HG02623 (cell line): Measurements from ENCODE around the gene COL5A1.

Experiments
- ATAC-seq: cut with Tn5 transposase; IDR thresholded peaks from one replicate; pipeline ENCODE4 v1.9.1; 2021; ENCODE audit warnings: moderate library complexity; ENCODE audit not compliant: unreplicated experiment

COL5A1 gene

DNA sequence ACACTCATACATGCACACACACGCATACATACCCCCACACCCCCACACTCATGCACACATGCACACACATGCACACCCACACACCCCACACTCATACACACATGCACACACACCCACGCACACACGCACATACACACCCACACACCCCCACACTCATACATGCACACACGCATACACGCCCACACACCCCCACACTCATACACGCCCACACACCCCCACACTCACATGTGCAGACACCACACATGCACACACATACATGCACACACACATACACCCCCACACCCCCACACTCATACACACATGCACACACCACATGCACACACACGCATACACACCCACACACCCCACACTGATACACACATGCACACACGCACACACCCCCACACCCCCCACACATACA, 118.3 kb downstream of the COL5A1 start:
- ATAC-seq = no peak

DNA sequence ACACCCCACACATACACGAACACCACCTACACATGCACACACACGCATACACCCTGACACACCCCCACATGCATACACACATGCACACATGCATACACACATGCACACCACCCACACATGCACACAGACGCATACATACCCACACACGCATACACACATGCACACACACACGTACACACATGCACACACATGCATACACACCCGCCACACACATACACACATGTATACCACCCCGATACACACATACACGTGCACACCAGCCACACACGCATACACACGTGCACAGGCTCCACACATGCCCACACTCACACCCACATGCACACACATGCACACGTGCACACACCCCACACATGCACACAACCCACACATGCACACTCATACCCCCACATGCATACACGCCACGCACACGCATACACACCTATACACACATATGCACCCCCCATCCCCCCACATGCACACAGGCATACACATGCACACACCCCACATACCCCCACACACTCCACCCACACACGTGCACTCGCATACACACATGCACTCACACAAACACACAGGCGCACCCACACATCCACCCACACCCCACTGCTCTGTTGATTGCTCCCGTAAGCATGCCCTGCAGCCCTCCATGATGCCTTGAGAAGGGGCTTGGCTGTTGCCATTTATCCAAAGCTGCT, 119.3 kb downstream of the COL5A1 start:
- no peak for ATAC-seq

- ATAC-seq = no peak
These were observed 123.1 kb downstream of the COL5A1 start for GRCh38 chr9:134764473-134765269.

DNA sequence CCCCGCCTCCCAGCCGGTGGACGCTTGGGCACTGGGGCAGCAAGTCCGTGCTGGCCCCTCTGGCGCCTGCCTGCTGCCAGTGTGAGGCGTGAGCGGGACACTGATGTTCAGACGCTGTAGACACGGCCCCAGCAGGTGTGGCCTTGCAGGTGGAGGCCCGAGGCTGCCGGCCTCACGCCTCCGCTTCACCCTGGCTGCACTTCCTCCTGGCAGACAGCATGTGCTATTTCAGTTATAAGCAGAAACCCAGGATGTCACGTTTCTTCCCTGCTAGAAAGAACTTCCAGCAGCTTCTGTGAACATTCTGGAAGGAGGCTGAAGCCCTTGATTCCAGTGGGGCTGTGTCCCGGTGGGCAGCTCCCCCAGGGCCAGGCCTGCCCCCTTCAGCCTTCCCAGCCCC, 124.2 kb downstream of the COL5A1 start:
- ATAC-seq = no peak

DNA sequence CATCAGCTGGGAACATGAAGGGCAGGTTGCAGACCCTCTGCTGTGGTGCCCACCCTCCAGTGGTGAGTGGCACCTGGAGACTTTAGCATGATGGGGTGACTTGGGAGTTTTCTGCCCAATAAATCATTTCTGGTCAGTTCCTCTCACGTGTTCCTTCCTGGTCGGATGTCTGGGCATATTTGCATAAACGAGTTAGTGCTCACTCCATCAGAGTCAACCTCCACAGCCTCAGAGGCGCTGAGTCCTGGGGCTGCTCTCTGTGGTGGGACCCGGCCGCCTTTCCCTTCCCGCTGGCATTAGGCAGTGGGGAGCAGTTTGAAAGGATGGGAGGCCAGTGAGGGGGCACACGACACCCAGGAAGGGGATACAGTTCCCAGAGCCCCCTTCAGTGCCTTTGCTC, 125.0 kb downstream of the COL5A1 start:
- ATAC-seq = no peak

- no peak for ATAC-seq
These were observed 126.7 kb downstream of the COL5A1 start for GRCh38 chr9:134768332-134768708.

- no peak for ATAC-seq
These were observed 127.2 kb downstream of the COL5A1 start for GRCh38 chr9:134768709-134769351.

- ATAC-seq = no peak
These were observed 129.7 kb downstream of the COL5A1 start for GRCh38 chr9:134770972-134771971.

- ATAC-seq = no peak
These were observed 130.7 kb downstream of the COL5A1 start for GRCh38 chr9:134772331-134772730.

DNA sequence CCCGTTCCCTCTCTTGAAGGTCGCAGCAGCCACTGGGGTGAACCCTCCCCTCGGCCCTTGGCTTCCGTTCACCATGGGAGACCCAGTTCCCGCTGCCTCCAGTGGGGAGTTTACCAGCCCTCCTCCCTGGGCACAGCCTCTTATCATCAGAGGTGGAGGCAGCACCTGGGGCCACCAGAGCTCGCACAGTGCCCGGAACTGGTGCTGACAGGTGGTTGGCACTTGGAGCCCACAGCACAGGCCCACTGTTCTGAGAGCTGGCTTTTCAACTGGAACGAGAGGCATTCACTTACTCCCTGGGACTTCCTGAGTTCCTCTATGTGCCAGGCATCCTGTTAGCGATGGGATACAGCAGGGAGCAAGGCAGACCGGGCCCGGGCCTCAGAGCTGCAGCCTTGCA, 132.2 kb downstream of the COL5A1 start:
- no peak for ATAC-seq

DNA sequence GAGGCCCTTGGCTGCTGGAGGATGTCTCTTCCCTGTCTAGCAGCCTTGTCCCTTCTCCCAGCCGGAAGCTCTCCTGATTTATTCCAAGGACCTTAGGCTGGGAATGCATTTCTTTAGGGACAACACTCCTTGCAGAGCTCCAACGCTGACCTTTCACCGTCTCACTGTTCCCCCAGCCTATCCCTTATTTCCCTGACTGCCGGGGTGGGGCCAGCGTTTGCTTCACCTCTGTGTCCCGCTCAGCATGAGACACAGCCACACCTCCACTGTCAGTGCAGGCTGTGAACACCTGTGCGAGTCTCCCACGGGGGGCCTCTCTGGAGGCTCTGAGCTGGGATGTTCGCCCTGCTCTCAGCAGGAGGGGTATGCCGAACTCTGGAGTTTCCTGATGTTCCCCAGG, 132.8 kb downstream of the COL5A1 start:
- ATAC-seq = no peak

GRCh38 chr9:134775081-134775951, 133.7 kb downstream of the COL5A1 start:
- ATAC-seq = no peak

DNA sequence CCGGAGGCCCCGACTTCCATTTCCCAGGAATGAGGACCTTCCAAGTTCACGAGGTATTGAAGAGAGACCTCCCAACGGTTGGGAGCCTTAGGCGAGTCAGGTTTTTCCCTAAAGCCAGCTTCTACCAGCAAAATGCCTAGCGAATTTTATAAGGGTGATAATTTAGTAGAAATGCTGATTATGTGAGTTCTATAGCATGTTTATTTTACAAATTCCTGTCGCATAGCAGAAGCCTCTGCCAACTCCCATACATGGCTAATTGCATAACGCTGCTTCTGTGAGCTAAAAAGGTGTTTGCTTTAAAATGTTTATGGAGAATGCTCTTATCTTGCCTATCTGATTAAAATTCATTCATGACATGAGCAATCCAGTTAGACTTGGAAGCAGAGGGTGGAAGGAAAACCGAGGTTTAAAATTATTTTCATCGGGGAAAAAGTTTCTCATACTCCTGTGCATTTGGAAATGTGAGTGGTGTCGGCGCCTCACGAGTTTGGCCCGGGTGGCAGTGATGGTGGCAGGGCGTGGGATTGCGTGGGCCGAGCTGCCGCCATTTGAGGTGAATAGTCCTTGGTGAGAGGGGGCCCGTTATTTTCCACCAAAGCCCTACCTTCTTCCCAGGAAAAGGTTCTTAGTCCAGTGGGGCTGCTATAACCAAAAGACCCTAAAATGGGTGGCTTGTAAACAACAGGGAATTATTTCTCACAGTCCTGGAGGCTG, 134.6 kb downstream of the COL5A1 start:
- ATAC-seq = no peak

DNA sequence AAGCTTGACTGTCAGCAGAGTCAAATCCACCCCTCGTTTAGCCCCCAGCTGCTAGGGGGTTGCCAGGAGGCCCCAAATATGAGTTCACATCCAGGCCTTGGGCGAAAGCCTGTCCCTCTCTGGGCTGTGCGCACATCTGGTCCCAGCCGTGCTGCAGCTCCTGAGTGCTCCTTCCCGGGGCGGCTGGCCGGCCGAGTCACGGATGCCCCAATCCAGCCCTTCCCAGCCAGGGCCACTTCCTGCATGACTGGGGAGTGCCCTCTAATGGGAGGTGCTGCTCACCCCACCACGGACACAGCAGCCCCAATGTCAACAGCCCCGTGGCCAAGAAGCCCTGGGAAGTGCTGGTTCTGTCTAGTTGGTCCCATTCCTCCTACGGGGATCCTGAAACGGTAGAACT, 135.6 kb downstream of the COL5A1 start:
- ATAC-seq = no peak

DNA sequence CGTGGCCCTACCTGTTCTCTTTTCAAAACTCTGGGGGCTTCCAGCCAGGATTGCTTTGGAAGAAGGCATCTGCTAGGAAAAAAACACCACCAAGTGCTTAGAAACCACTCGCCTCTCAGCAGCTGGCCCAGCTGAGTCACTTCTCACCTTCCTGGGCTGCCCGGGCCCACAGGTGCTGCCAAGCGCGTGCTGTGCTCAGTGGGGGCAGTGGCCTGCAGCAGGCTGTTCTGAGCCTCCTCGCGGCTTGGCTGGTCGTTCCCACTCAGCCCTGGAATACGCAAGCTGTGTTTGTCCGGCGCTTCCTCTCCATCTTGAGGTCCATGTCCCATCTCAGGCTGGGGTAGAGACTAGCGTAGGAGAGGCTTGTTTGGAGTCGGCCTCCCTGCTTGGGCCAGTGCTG, 136.6 kb downstream of the COL5A1 start:
- ATAC-seq = no peak

DNA sequence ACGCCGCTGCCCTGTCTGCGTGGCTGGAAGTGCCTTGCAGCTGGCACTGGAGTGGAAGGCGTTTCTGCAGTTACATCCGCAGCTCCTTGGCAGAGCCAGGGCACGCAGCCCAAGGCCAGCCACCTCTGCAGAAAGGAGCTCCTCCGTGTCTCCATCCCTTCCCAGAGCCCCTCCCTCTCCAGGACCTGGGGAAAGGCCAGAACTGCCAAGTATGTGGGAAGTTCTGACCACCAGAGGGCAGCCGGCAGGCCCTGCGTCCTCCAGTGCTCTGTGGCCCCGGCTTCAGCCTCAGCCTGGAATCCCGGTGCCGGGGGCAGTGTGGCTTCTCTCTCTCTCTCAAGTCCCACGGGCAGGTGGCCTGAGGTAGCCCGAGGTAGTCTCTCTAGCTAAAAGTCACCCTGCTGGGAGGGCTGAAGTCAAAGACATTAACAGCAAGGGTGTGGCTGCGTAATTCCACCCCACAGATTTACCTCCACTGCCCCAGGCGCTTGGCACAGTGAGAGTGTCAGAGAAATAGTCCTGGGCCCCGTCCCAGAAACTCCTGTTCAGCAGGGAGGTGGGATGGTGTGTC, 137.3 kb downstream of the COL5A1 start:
- no peak for ATAC-seq

DNA sequence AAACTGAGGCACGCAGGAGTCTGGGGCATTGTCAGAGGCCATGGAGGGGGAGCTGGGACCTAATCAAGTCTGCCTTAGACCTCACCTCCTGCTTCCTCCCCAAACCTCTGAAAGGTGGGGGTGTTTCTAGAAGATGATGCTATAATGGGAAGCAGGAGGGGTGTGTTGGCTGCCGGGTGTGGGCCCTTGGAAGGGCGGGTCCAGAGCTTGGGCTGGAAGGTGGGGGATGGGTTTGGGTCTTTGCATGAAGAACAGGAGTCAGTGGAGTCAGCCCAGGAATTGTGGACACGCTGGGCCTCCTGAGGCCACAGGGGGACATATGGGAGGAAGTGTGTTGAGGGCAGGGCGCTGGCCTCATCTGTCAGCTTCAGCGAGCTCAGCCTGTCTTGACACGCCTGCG, 138.0 kb downstream of the COL5A1 start:
- no peak for ATAC-seq

GRCh38 chr9:134781591-134782302, 140.1 kb downstream of the COL5A1 start:
- no peak for ATAC-seq
